ENCODE data around the gene SGMS2. TPM values are rescaled to one million over a fixed set of nuclear protein-coding genes. Genes with fewer than 3 reads are reported as not detected.
A peak's percentile ranks its signal among the peaks of the same experiment; 100 is the strongest.

SGMS2 gene
- total and polyA plus RNA-seq, 7 donors, result 3.0 to 204 (median 101) TPM

GRCh38 chr4:107913283-107913899 is 88.7 kb downstream of the SGMS2 start:
- H3K36me3 ChIP-seq, result peaks cover 0 to 25% (median 6%) of the 10 kb centered on the region in 4 donors
- TF ChIP-seq POLR2A (IDR thresholded peaks at IDR 0.05), result no peak
- TF ChIP-seq, protein P1, sequence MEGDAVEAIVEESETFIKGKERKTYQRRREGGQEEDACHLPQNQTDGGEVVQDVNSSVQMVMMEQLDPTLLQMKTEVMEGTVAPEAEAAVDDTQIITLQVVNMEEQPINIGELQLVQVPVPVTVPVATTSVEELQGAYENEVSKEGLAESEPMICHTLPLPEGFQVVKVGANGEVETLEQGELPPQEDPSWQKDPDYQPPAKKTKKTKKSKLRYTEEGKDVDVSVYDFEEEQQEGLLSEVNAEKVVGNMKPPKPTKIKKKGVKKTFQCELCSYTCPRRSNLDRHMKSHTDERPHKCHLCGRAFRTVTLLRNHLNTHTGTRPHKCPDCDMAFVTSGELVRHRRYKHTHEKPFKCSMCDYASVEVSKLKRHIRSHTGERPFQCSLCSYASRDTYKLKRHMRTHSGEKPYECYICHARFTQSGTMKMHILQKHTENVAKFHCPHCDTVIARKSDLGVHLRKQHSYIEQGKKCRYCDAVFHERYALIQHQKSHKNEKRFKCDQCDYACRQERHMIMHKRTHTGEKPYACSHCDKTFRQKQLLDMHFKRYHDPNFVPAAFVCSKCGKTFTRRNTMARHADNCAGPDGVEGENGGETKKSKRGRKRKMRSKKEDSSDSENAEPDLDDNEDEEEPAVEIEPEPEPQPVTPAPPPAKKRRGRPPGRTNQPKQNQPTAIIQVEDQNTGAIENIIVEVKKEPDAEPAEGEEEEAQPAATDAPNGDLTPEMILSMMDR (IDR thresholded peaks at IDR 0.05), result peak; percentile 74 to 82 (median 78)
- no peaks in the 10 kb centered on the region for H3K27me3 ChIP-seq
- no peak overlapping the region for H3K27ac ChIP-seq
- intact Hi-C loops (cut with DNase I), result loop anchor here (1.0 kb wide), 1 partner anchor 155 kb away; no protein-coding TSS in a partner anchor
- no peak overlapping the region for H3K4me3 ChIP-seq
- no peaks in the 10 kb centered on the region for H3K9me3 ChIP-seq
- 9 to 27% methylated on average over 2 of the region's 2 CpGs for WGBS, 2 donors
- DNase-seq, result no peak
- no peaks in the 10 kb centered on the region for H3K4me1 ChIP-seq

- peaks cover 0 to 10% (median 2%) of the 10 kb centered on the region in 4 donors for H3K36me3 ChIP-seq
- H3K27me3 ChIP-seq, result no peaks in the 10 kb centered on the region
- H3K4me3 ChIP-seq, result no peak overlapping the region
- TF ChIP-seq POLR2A (IDR thresholded peaks at IDR 0.05), result no peak
- no peak for TF ChIP-seq EP300 (IDR thresholded peaks at IDR 0.05)
- TF ChIP-seq, protein P1 (IDR thresholded peaks at IDR 0.05), result no peak
- no peak for TF ChIP-seq POLR2AphosphoS5 (IDR thresholded peaks at IDR 0.05)
- no peaks in the 10 kb centered on the region for H3K4me1 ChIP-seq
- no peak for DNase-seq
- intact Hi-C loops (cut with DNase I), result no loop called here
- H3K9me3 ChIP-seq, result peaks cover 0 to 4% (median under 1%) of the 10 kb centered on the region in 4 donors
- 98% methylated on average over 1 of the region's 1 CpG for WGBS, 2 donors
- no peak overlapping the region for H3K27ac ChIP-seq
Observed at GRCh38 chr4:107915220-107915619, 90.5 kb downstream of the SGMS2 start.

GRCh38 chr4:107916623-107917022 is 91.9 kb downstream of the SGMS2 start:
- DNase-seq, result no peak
- no peaks in the 10 kb centered on the region for H3K4me1 ChIP-seq
- H3K27ac ChIP-seq, result no peak overlapping the region
- H3K9me3 ChIP-seq, result peaks cover 0 to 4% (median under 1%) of the 10 kb centered on the region in 4 donors
- TF ChIP-seq EP300 (IDR thresholded peaks at IDR 0.05) (no peak), POLR2A (IDR thresholded peaks at IDR 0.05) (no peak), POLR2AphosphoS5 (IDR thresholded peaks at IDR 0.05) (no peak)
- TF ChIP-seq, protein P1 (IDR thresholded peaks at IDR 0.05), result no peak
- no peaks in the 10 kb centered on the region for H3K36me3 ChIP-seq
- no peak overlapping the region for H3K4me3 ChIP-seq
- intact Hi-C loops (cut with DNase I), result loop anchor here (1.0 kb wide), 1 partner anchor 159 kb away; no protein-coding TSS in a partner anchor
- no peaks in the 10 kb centered on the region for H3K27me3 ChIP-seq

- no peaks in the 10 kb centered on the region for H3K27me3 ChIP-seq
- peaks cover 0 to 4% (median under 1%) of the 10 kb centered on the region in 4 donors for H3K9me3 ChIP-seq
- DNase-seq, result no peak
- no peak overlapping the region for H3K27ac ChIP-seq
- no peaks in the 10 kb centered on the region for H3K36me3 ChIP-seq
- H3K4me3 ChIP-seq, result no peak overlapping the region
- intact Hi-C loops (cut with DNase I), result loop anchor here (1.0 kb wide), 1 partner anchor 160 kb away; no protein-coding TSS in a partner anchor
- no peaks in the 10 kb centered on the region for H3K4me1 ChIP-seq
- TF ChIP-seq POLR2AphosphoS5 (IDR thresholded peaks at IDR 0.05) (no peak), POLR2A (IDR thresholded peaks at IDR 0.05) (no peak), EP300 (IDR thresholded peaks at IDR 0.05) (no peak)
- TF ChIP-seq, protein P1 (IDR thresholded peaks at IDR 0.05), result no peak
- WGBS, 2 donors, result 97% methylated on average over 2 of the region's 2 CpGs
Observed at GRCh38 chr4:107917500-107917899, 92.8 kb downstream of the SGMS2 start.
